ENCODE measurements around the gene SYVN1. TPM values are rescaled to one million over a fixed set of nuclear protein-coding genes. Genes with fewer than 3 reads are reported as not detected.

The SYVN1 gene
- total RNA-seq, 4 donors from 2014 or later: 47.1 to 58.2 (median 50.5) TPM

- TF ChIP-seq CTCF (IDR thresholded peaks at IDR 0.05): no peak
- no peak for DNase-seq (ENCODE audit: low spot score)
- no peak for ATAC-seq (ENCODE audit: low FRiP score)
These were observed 24.8 kb downstream of the SYVN1 start for GRCh38 chr11:65109231-65110198.

DNA sequence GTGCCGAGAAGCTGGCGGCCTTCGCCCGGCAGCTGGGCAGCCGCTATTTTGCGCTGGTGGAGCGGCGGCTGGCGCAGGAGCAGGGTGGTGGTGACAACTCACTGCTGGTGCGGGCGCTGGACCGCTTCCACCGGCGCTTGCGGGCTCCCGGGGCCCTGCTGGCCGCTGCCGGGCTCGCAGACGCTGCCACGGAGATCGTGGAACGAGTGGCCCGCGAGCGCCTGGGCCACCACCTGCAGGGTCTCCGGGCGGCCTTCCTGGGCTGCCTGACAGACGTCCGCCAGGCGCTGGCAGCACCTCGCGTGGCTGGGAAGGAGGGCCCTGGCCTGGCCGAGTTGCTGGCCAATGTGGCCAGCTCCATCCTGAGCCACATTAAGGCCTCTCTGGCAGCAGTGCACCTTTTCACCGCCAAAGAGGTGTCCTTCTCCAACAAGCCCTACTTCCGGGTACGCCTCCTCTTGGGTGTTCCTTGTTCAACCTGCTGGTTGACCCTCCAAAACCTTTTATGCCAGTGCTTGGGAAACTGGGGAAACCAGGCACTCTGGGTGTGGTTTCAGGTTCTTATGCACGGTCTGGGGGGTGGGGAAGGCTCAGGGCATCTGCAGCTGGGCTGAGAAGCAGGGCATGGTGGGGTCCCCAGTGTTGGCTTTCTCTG lies 25.7 kb downstream of the SYVN1 start:
- ATAC-seq (ENCODE audit: low FRiP score): no peak
- no peak for TF ChIP-seq CTCF (IDR thresholded peaks at IDR 0.05)
- DNase-seq (ENCODE audit: low spot score): no peak

- no peak for TF ChIP-seq CTCF (IDR thresholded peaks at IDR 0.05)
- DNase-seq (ENCODE audit: low spot score) (no peak), ATAC-seq (ENCODE audit: low FRiP score) (no peak)
These were observed 26.4 kb downstream of the SYVN1 start for GRCh38 chr11:65107751-65108468.

DNA sequence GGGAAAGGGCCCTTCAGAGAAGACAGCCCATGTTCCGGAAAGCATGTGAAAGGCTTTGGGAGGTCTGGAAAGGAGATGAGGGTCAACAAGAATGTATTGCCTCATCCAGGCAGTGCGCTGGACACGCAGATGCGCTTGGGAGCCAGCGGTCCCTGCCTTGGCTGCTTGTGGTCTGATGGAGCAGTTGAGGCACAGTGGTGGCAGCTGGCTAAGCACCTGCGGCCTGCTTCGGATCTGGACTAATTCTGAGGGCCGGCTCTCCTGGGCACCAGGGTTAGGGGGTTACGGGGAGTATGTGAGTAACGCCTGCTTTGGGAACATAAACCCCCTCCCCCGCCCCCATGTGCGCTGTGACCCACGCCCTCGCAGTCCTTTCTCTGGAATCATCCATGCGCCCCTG lies 27.2 kb downstream of the SYVN1 start:
- DNase-seq (ENCODE audit: low spot score): no peak
- ATAC-seq (ENCODE audit: low FRiP score): no peak
- no peak for TF ChIP-seq CTCF (IDR thresholded peaks at IDR 0.05)

- ATAC-seq (ENCODE audit: low FRiP score) (no peak), DNase-seq (ENCODE audit: low spot score) (no peak)
- TF ChIP-seq CTCF (IDR thresholded peaks at IDR 0.05): no peak
These were observed 29.7 kb downstream of the SYVN1 start for GRCh38 chr11:65104628-65105027.

DNA sequence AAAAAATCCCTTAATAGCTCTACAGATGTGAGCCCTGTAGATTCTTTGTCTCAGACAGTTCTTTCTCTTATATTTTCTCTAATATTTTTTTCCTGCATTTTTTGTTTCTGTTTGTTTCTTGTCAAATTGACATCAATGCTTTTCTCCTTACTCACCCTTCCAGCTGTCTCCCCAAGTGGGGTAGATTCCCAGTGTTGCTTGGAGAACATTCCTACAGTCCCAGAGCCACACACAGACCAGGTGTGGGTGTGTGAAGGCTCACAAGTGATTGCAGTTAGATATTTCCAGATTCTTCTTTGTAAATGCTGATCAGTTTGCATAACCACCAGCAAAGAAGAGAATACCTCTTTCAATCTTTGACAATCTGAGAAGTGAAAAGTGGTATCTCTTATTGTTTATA lies 30.8 kb downstream of the SYVN1 start:
- no peak for TF ChIP-seq CTCF (IDR thresholded peaks at IDR 0.05)
- ATAC-seq (ENCODE audit: low FRiP score): no peak
- DNase-seq (ENCODE audit: low spot score): no peak
